ENCODE data around the gene ZNF780A.

Gene ZNF780A

GRCh38 chr19:40035996-40036395, 54.7 kb downstream of the ZNF780A start:
- Histone ChIP-seq H3K4me3 (ENCODE audit: low read length) (no peak overlapping the region), H3K4me1 (ENCODE audit: low read length) (no peaks in the 10 kb centered on the region)

GRCh38 chr19:40033989-40034560, 56.7 kb downstream of the ZNF780A start:
- Histone ChIP-seq H3K4me3 (ENCODE audit: low read length) (no peak overlapping the region), H3K4me1 (ENCODE audit: low read length) (no peaks in the 10 kb centered on the region), H3K9me2 (replicated peaks; ENCODE audit: insufficient read depth, low read length) (no peaks in the 10 kb centered on the region), H3K79me2 (ENCODE audit: low read length) (no peaks in the 10 kb centered on the region), H3K36me3 (replicated peaks; ENCODE audit: insufficient read depth, low read length) (no peaks in the 10 kb centered on the region), H2AFZ (ENCODE audit: low read length) (no peak overlapping the region), H3K9me3 (replicated peaks; ENCODE audit: insufficient read depth, low read length) (no peaks in the 10 kb centered on the region; the same call in 1 of the 2 replicates), H3K9ac (ENCODE audit: low read length) (no peak overlapping the region), H3K4me2 (ENCODE audit: low read depth, low read length) (no peak overlapping the region), H3K27ac (ENCODE audit: low read length) (no peak overlapping the region), H3F3A (ENCODE audit: insufficient read depth, low read length) (no peaks in the 10 kb centered on the region), H4K20me1 (ENCODE audit: insufficient read depth, low read length) (no peaks in the 10 kb centered on the region), H3K27me3 (replicated peaks; ENCODE audit: insufficient read depth, low read length) (no peaks in the 10 kb centered on the region)
- DNase-seq: no peak
- TF ChIP-seq CTCF (IDR thresholded peaks at IDR 0.05; ENCODE audit: low read length) (no peak), EZH2phosphoT487 (IDR thresholded peaks at IDR 0.05; ENCODE audit: low read length) (no peak), EZH2 (optimal IDR thresholded peaks at IDR 0.05; ENCODE audit: low read depth, low read length) (no peak)

More at GRCh38 chr19:40035996-40036395, 54.7 kb downstream of the ZNF780A start:
- Histone ChIP-seq H3K36me3 (replicated peaks; ENCODE audit: insufficient read depth, low read length) (no peaks in the 10 kb centered on the region), H4K20me1 (ENCODE audit: insufficient read depth, low read length) (no peaks in the 10 kb centered on the region), H3K79me2 (ENCODE audit: low read length) (no peaks in the 10 kb centered on the region), H3K4me2 (ENCODE audit: low read depth, low read length) (no peak overlapping the region), H3K9me2 (replicated peaks; ENCODE audit: insufficient read depth, low read length) (no peaks in the 10 kb centered on the region), H3K27ac (ENCODE audit: low read length) (no peak overlapping the region), H3K9me3 (replicated peaks; ENCODE audit: insufficient read depth, low read length) (no peaks in the 10 kb centered on the region; the same call in 1 of the 2 replicates), H3K27me3 (replicated peaks; ENCODE audit: insufficient read depth, low read length) (no peaks in the 10 kb centered on the region), H2AFZ (ENCODE audit: low read length) (no peak overlapping the region), H3F3A (ENCODE audit: insufficient read depth, low read length) (no peaks in the 10 kb centered on the region), H3K9ac (ENCODE audit: low read length) (no peak overlapping the region)
- no peak for DNase-seq
- no peak for TF ChIP-seq EZH2phosphoT487 (IDR thresholded peaks at IDR 0.05; ENCODE audit: low read length)
- TF ChIP-seq CTCF (IDR thresholded peaks at IDR 0.05; ENCODE audit: low read length): no peak
- TF ChIP-seq EZH2 (optimal IDR thresholded peaks at IDR 0.05; ENCODE audit: low read depth, low read length): no peak

GRCh38 chr19:40026597-40026970, 64.2 kb downstream of the ZNF780A start:
- TF ChIP-seq CTCF (IDR thresholded peaks at IDR 0.05; ENCODE audit: low read length): no peak
- TF ChIP-seq EZH2phosphoT487 (IDR thresholded peaks at IDR 0.05; ENCODE audit: low read length): no peak
- no peak for TF ChIP-seq EZH2 (optimal IDR thresholded peaks at IDR 0.05; ENCODE audit: low read depth, low read length)
- no peaks in the 10 kb centered on the region for H3K9me3 ChIP-seq (replicated peaks; ENCODE audit: insufficient read depth, low read length)
- no peak for DNase-seq

More at GRCh38 chr19:40026597-40026970, 64.2 kb downstream of the ZNF780A start:
- no peak overlapping the region for H3K4me2 ChIP-seq (ENCODE audit: low read depth, low read length)
- no peak overlapping the region for H3K27ac ChIP-seq (ENCODE audit: low read length)
- no peaks in the 10 kb centered on the region for H3K9me2 ChIP-seq (replicated peaks; ENCODE audit: insufficient read depth, low read length)
- H2AFZ ChIP-seq (ENCODE audit: low read length): no peak overlapping the region
- no peaks in the 10 kb centered on the region for H4K20me1 ChIP-seq (ENCODE audit: insufficient read depth, low read length)
- H3F3A ChIP-seq (ENCODE audit: insufficient read depth, low read length): no peaks in the 10 kb centered on the region
- no peak overlapping the region for H3K9ac ChIP-seq (ENCODE audit: low read length)
- H3K4me1 ChIP-seq (ENCODE audit: low read length): no peaks in the 10 kb centered on the region
- H3K27me3 ChIP-seq (replicated peaks; ENCODE audit: insufficient read depth, low read length): no peaks in the 10 kb centered on the region
- no peak overlapping the region for H3K4me3 ChIP-seq (ENCODE audit: low read length)
- H3K79me2 ChIP-seq (ENCODE audit: low read length): no peaks in the 10 kb centered on the region
- H3K36me3 ChIP-seq (replicated peaks; ENCODE audit: insufficient read depth, low read length): no peaks in the 10 kb centered on the region
